Measurements from ENCODE around the gene KLHL6. TPM values are rescaled to one million over a fixed set of nuclear protein-coding genes. Genes with fewer than 3 reads are reported as not detected.
A peak's percentile ranks its signal among the peaks of the same experiment; 100 is the strongest.

KLHL6 gene
- total and polyA plus RNA-seq, 2 of the 13 experiments (the other 11 are each of a cell fraction or from before 2014, with no cell fraction given), result not detected

GRCh38 chr3:183464480-183464879 lies 91.0 kb downstream of the KLHL6 start (continued):
- TF ChIP-seq ZFP90 (CRISPR knock-in tag; IDR thresholded peaks at IDR 0.05; ENCODE audit: borderline replicate concordance) (peak; percentile 82; the same call in 1 of the 2 replicates), FOXK1 (CRISPR knock-in tag; IDR thresholded peaks at IDR 0.05; ENCODE audit: borderline replicate concordance, low read depth) (peak; percentile 59; the same call in 1 of the 2 replicates), ZFP62 (CRISPR knock-in tag; IDR thresholded peaks at IDR 0.05) (no peak), ZNF275 (CRISPR knock-in tag; IDR thresholded peaks at IDR 0.05; ENCODE audit: borderline replicate concordance) (no peak), PATZ1 (CRISPR knock-in tag; IDR thresholded peaks at IDR 0.05) (peak; percentile 92), ZNF768 (CRISPR knock-in tag; IDR thresholded peaks at IDR 0.05) (no peak), SNAPC4 (CRISPR knock-in tag; IDR thresholded peaks at IDR 0.05) (no peak), NR2F6 (IDR thresholded peaks at IDR 0.05) (peak; percentile 85), NR2F6 (CRISPR knock-in tag; IDR thresholded peaks at IDR 0.05) (peak; percentile 62; the same call in 1 of the 2 replicates), RAD21 (CRISPR knock-in tag; IDR thresholded peaks at IDR 0.05) (no peak), ZNF782 (CRISPR knock-in tag; IDR thresholded peaks at IDR 0.05; ENCODE audit: borderline replicate concordance) (no peak), ZNF605 (CRISPR knock-in tag; IDR thresholded peaks at IDR 0.05) (no peak), ZBTB39 (CRISPR knock-in tag; IDR thresholded peaks at IDR 0.05) (peak; percentile 90; the same call in 1 of the 2 replicates), KLF9 (CRISPR knock-in tag; IDR thresholded peaks at IDR 0.05; ENCODE audit: low read depth) (no peak), ADNP (CRISPR knock-in tag; IDR thresholded peaks at IDR 0.05) (no peak), FOXJ3 (CRISPR knock-in tag; IDR thresholded peaks at IDR 0.05; ENCODE audit: borderline replicate concordance) (peak; percentile 98)
- TF ChIP-seq, protein P1, sequence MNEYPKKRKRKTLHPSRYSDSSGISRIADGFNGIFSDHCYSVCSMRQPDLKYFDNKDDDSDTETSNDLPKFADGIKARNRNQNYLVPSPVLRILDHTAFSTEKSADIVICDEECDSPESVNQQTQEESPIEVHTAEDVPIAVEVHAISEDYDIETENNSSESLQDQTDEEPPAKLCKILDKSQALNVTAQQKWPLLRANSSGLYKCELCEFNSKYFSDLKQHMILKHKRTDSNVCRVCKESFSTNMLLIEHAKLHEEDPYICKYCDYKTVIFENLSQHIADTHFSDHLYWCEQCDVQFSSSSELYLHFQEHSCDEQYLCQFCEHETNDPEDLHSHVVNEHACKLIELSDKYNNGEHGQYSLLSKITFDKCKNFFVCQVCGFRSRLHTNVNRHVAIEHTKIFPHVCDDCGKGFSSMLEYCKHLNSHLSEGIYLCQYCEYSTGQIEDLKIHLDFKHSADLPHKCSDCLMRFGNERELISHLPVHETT (CRISPR knock-in tag; conservative IDR thresholded peaks at IDR 0.05), result no peak
- TF ChIP-seq, protein P2, sequence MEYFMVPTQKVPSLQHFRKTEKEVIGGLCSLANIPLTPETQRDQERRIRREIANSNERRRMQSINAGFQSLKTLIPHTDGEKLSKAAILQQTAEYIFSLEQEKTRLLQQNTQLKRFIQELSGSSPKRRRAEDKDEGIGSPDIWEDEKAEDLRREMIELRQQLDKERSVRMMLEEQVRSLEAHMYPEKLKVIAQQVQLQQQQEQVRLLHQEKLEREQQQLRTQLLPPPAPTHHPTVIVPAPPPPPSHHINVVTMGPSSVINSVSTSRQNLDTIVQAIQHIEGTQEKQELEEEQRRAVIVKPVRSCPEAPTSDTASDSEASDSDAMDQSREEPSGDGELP (IDR thresholded peaks at IDR 0.05; ENCODE audit: borderline replicate concordance, low read depth), result peak; percentile 95

Measured in HepG2 (cell line).